ENCODE data around the gene CERT1. TPM values are rescaled to one million over a fixed set of nuclear protein-coding genes. Genes with fewer than 3 reads are reported as not detected.

CERT1 gene
- total and polyA plus RNA-seq, 9 of the 15 experiments (the other 6 are each of a cell fraction or from before 2014, with no cell fraction given) = 3.4 to 24.7 (median 9.8) TPM

- no peaks in the 10 kb centered on the region for H3K27me3 ChIP-seq (ENCODE audit: control insufficient read depth in 2 of 2, insufficient read depth in 2 of 2, low read length in 2 of 2)
- H3K79me2 ChIP-seq (ENCODE audit: control insufficient read depth, insufficient read depth, low read length) = peaks cover 54% of the 10 kb centered on the region
- ChIA-PET CTCF (ENCODE audit: low intra/inter-chr PET ratio) (no interaction called here), POLR2A (interaction anchor here (0.6 to 1.7 kb wide), 8 partner anchors 14 to 1065 kb away, joined by 3 to 7 read pairs (median 4); no protein-coding TSS in a partner anchor)
- intact Hi-C loops (cut with micrococcal nuclease) = loop anchor here (2.0 kb wide), 1 partner anchor 101 kb away; the partner anchor contains the start of gene ANKRD31
- peak overlapping the region; percentile 82 for H3K27ac ChIP-seq (ENCODE audit: extremely low read depth, low read depth, low read length)
- H3K9me3 ChIP-seq (replicated peaks; ENCODE audit: control insufficient read depth, insufficient read depth, low read depth, low read length) = no peaks in the 10 kb centered on the region
- peak overlapping the region; percentile 96 for H3K4me3 ChIP-seq
- peaks cover 13 to 14% of the 10 kb centered on the region in 2 experiments; a peak in 3 of 5 replicates for H3K4me1 ChIP-seq (replicated peaks in 1 of 2; ENCODE audit: control insufficient read depth in 2 of 2, insufficient read depth in 2 of 2, low read length in 2 of 2)
- H3K36me3 ChIP-seq (ENCODE audit: control insufficient read depth, insufficient read depth, low read length) = peaks cover 41% of the 10 kb centered on the region
- ATAC-seq = peak; percentile 37
- H3K9me1 ChIP-seq (ENCODE audit: control insufficient read depth, insufficient read depth, low read length) = peaks cover 3% of the 10 kb centered on the region
- no TSS peak for BruUV-seq (replicated peaks)
- in situ Hi-C loops (cut with MboI) = no loop called here
- DNase-seq (ENCODE audit: extremely low read depth in 1 of 4, low spot score in 3 of 4) = peak in 2 of 4 experiments; percentile 8 to 48
- peak overlapping the region; percentile 81 to 99 for H3K9ac ChIP-seq (ENCODE audit: insufficient read depth in 1 of 2, low read depth in 2 of 2, low read length in 2 of 2)
- H3K4me2 ChIP-seq (ENCODE audit: insufficient read depth, low read length) = peak overlapping the region; percentile 97
- under 1% methylated on average over 38 of the region's 50 CpGs for WGBS (ENCODE audit: insufficient coverage, low coverage, missing lambda C conversion rate)
- H2AFZ ChIP-seq (ENCODE audit: low read depth, low read length) = 0 out of 2 replicates have a peak overlapping the region, but pooled peaks have one; percentile 23
- no peak for FAIRE-seq
- peaks cover 14% of the 10 kb centered on the region for H4K20me1 ChIP-seq (replicated peaks; ENCODE audit: control insufficient read depth, insufficient read depth, low read length)
- TF ChIP-seq FOXK2 (conservative IDR thresholded peaks at IDR 0.05 in 1 of 2, IDR thresholded peaks at IDR 0.05 in 1 of 2; ENCODE audit: low read depth in 2 of 2) (0 out of 4 replicates have a peak, but pooled peaks of 1 of the 2 experiments have one; percentile 14), GTF2A2 (tag; IDR thresholded peaks at IDR 0.05) (no peak), TCF3 (CRISPR knock-in tag; IDR thresholded peaks at IDR 0.05) (no peak), PHF8 (IDR thresholded peaks at IDR 0.05; ENCODE audit: borderline replicate concordance, low read length) (peak; percentile 43; the same call in 1 of the 2 replicates), NONO (IDR thresholded peaks at IDR 0.05; ENCODE audit: low read depth in 2 of 2, low read length in 1 of 2) (no peak), SIN3A (IDR thresholded peaks at IDR 0.05; ENCODE audit: borderline replicate concordance in 2 of 2, control insufficient read depth in 1 of 2, low read depth in 2 of 2, low read length in 2 of 2) (peak in 1 of 2 experiments; percentile 2; a peak in 1 of 4 replicates), HNRNPLL (IDR thresholded peaks at IDR 0.05; ENCODE audit: low read depth, low read length, poor library complexity, severe bottlenecking) (peak; percentile 32), RBBP5 (IDR thresholded peaks at IDR 0.05; ENCODE audit: borderline replicate concordance, insufficient read depth, low read length, poor library complexity, severe bottlenecking) (peak; percentile 76), POLR2G (IDR thresholded peaks at IDR 0.05; ENCODE audit: low read depth, low read length) (peak; percentile 57), CHD1 (IDR thresholded peaks at IDR 0.05; ENCODE audit: low read length) (peak; percentile 93), MYNN (IDR thresholded peaks at IDR 0.05) (0 out of 2 replicates have a peak, but pooled peaks have one; percentile 2), MYNN (CRISPR knock-in tag; IDR thresholded peaks at IDR 0.05) (no peak), GABPA (tag; conservative IDR thresholded peaks at IDR 0.05; ENCODE audit: low read depth) (peak; percentile 11; the same call in 1 of the 2 replicates), NR2F6 (CRISPR knock-in tag; IDR thresholded peaks at IDR 0.05) (no peak), ZKSCAN3 (CRISPR knock-in tag; IDR thresholded peaks at IDR 0.05) (no peak), HDAC1 (IDR thresholded peaks at IDR 0.05) (0 out of 4 replicates have a peak, but pooled peaks of 1 of the 2 experiments have one; percentile 17)
- TF ChIP-seq, protein P1, sequence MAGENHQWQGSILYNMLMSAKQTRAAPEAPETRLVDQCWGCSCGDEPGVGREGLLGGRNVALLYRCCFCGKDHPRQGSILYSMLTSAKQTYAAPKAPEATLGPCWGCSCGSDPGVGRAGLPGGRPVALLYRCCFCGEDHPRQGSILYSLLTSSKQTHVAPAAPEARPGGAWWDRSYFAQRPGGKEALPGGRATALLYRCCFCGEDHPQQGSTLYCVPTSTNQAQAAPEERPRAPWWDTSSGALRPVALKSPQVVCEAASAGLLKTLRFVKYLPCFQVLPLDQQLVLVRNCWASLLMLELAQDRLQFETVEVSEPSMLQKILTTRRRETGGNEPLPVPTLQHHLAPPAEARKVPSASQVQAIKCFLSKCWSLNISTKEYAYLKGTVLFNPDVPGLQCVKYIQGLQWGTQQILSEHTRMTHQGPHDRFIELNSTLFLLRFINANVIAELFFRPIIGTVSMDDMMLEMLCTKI (IDR thresholded peaks at IDR 0.05; ENCODE audit: partially characterized antibody) = no peak
- TF ChIP-seq, protein P2, sequence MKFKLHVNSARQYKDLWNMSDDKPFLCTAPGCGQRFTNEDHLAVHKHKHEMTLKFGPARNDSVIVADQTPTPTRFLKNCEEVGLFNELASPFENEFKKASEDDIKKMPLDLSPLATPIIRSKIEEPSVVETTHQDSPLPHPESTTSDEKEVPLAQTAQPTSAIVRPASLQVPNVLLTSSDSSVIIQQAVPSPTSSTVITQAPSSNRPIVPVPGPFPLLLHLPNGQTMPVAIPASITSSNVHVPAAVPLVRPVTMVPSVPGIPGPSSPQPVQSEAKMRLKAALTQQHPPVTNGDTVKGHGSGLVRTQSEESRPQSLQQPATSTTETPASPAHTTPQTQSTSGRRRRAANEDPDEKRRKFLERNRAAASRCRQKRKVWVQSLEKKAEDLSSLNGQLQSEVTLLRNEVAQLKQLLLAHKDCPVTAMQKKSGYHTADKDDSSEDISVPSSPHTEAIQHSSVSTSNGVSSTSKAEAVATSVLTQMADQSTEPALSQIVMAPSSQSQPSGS (CRISPR knock-in tag; IDR thresholded peaks at IDR 0.05) = no peak
These were observed 173.9 kb downstream of the CERT1 start for GRCh38 chr5:75337366-75338021.
